ENCODE results near the gene SBNO2.
A peak's percentile ranks its signal among the peaks of the same experiment; 100 is the strongest.
"Not testable (repeated sequence)": the region's sequence is repeated elsewhere in the genome, so short reads cannot be mapped to it uniquely, and the experiment has no call there.

SBNO2 gene

GRCh38 chr19:1213391-1214286, 39.6 kb upstream of the SBNO2 start:
- Histone ChIP-seq H3K27me3 (ENCODE audit: insufficient read depth, low read length) (no peaks in the 10 kb centered on the region), H3K9ac (ENCODE audit: low read length) (peak overlapping the region; percentile 52), H3K4me2 (ENCODE audit: low read length) (peak overlapping the region; percentile 63), H3K4me3 (ENCODE audit: low read depth, low read length, poor library complexity, severe bottlenecking) (peak overlapping the region; percentile 38), H3K4me1 (ENCODE audit: insufficient read depth, low read length, severe bottlenecking) (peaks cover 43% of the 10 kb centered on the region), H2AFZ (ENCODE audit: low read length) (no peak overlapping the region), H3K9me2 (ENCODE audit: low read depth, low read length) (no peaks in the 10 kb centered on the region), H3K79me2 (ENCODE audit: insufficient read depth, low read length) (peaks cover 27% of the 10 kb centered on the region), H4K20me1 (ENCODE audit: insufficient read depth, low read length) (no peaks in the 10 kb centered on the region), H3K36me3 (ENCODE audit: insufficient read depth, low read length) (peaks cover 27% of the 10 kb centered on the region), H3K27ac (ENCODE audit: low read depth, low read length, poor library complexity, severe bottlenecking) (peak overlapping the region; percentile 74), H3K9me3 (ENCODE audit: low read length) (no peaks in the 10 kb centered on the region), H3F3A (ENCODE audit: insufficient read depth, low read length) (no peaks in the 10 kb centered on the region)
- TF ChIP-seq EZH2 (IDR thresholded peaks at IDR 0.05; ENCODE audit: borderline replicate concordance, low read length) (no peak), CTCF (IDR thresholded peaks at IDR 0.05; ENCODE audit: low read length) (no peak)

- H3K27ac ChIP-seq (ENCODE audit: low read depth, low read length, poor library complexity, severe bottlenecking) = no peak overlapping the region
- H3K79me2 ChIP-seq (ENCODE audit: insufficient read depth, low read length) = peaks cover 46% of the 10 kb centered on the region
- H3F3A ChIP-seq (ENCODE audit: insufficient read depth, low read length) = no peaks in the 10 kb centered on the region
- no peak overlapping the region for H3K4me3 ChIP-seq (ENCODE audit: low read depth, low read length, poor library complexity, severe bottlenecking)
- H3K9ac ChIP-seq (ENCODE audit: low read length) = no peak overlapping the region
- H3K4me1 ChIP-seq (ENCODE audit: insufficient read depth, low read length, severe bottlenecking) = peaks cover 40% of the 10 kb centered on the region
- H3K9me2 ChIP-seq (ENCODE audit: low read depth, low read length) = no peaks in the 10 kb centered on the region
- H3K4me2 ChIP-seq (ENCODE audit: low read length) = no peak overlapping the region
- no peak for TF ChIP-seq CTCF (IDR thresholded peaks at IDR 0.05; ENCODE audit: low read length)
- TF ChIP-seq EZH2 (IDR thresholded peaks at IDR 0.05; ENCODE audit: borderline replicate concordance, low read length) = no peak
- H4K20me1 ChIP-seq (ENCODE audit: insufficient read depth, low read length) = no peaks in the 10 kb centered on the region
- H3K36me3 ChIP-seq (ENCODE audit: insufficient read depth, low read length) = peaks cover 32% of the 10 kb centered on the region
- H3K27me3 ChIP-seq (ENCODE audit: insufficient read depth, low read length) = no peaks in the 10 kb centered on the region
- no peak overlapping the region for H2AFZ ChIP-seq (ENCODE audit: low read length)
- no peaks in the 10 kb centered on the region for H3K9me3 ChIP-seq (ENCODE audit: low read length)
Measured at GRCh38 chr19:1211494-1212234, 37.6 kb upstream of the SBNO2 start.

GRCh38 chr19:1210227-1210538, 36.1 kb upstream of the SBNO2 start:
- TF ChIP-seq EZH2 (IDR thresholded peaks at IDR 0.05; ENCODE audit: borderline replicate concordance, low read length) (no peak), CTCF (IDR thresholded peaks at IDR 0.05; ENCODE audit: low read length) (no peak)
- peaks cover 32% of the 10 kb centered on the region for H3K36me3 ChIP-seq (ENCODE audit: insufficient read depth, low read length)
- H3K27ac ChIP-seq (ENCODE audit: low read depth, low read length, poor library complexity, severe bottlenecking) = no peak overlapping the region
- no peaks in the 10 kb centered on the region for H3K9me3 ChIP-seq (ENCODE audit: low read length)
- H3K4me3 ChIP-seq (ENCODE audit: low read depth, low read length, poor library complexity, severe bottlenecking) = no peak overlapping the region
- no peaks in the 10 kb centered on the region for H3F3A ChIP-seq (ENCODE audit: insufficient read depth, low read length)
- peaks cover 37% of the 10 kb centered on the region for H3K4me1 ChIP-seq (ENCODE audit: insufficient read depth, low read length, severe bottlenecking)
- H3K79me2 ChIP-seq (ENCODE audit: insufficient read depth, low read length) = peaks cover 52% of the 10 kb centered on the region
- no peak overlapping the region for H3K4me2 ChIP-seq (ENCODE audit: low read length)
- H3K9ac ChIP-seq (ENCODE audit: low read length) = no peak overlapping the region
- H4K20me1 ChIP-seq (ENCODE audit: insufficient read depth, low read length) = no peaks in the 10 kb centered on the region
- no peaks in the 10 kb centered on the region for H3K27me3 ChIP-seq (ENCODE audit: insufficient read depth, low read length)
- H3K9me2 ChIP-seq (ENCODE audit: low read depth, low read length) = no peaks in the 10 kb centered on the region
- H2AFZ ChIP-seq (ENCODE audit: low read length) = no peak overlapping the region

GRCh38 chr19:1208830-1209229, 34.8 kb upstream of the SBNO2 start:
- not testable (repeated sequence) for H3K9me2 ChIP-seq (ENCODE audit: low read depth, low read length); H3F3A ChIP-seq (ENCODE audit: insufficient read depth, low read length); H3K9me3 ChIP-seq (ENCODE audit: low read length); H2AFZ ChIP-seq (ENCODE audit: low read length); H3K4me2 ChIP-seq (ENCODE audit: low read length); H3K9ac ChIP-seq (ENCODE audit: low read length); H3K27me3 ChIP-seq (ENCODE audit: insufficient read depth, low read length); H4K20me1 ChIP-seq (ENCODE audit: insufficient read depth, low read length); H3K27ac ChIP-seq (ENCODE audit: low read depth, low read length, poor library complexity, severe bottlenecking); H3K4me3 ChIP-seq (ENCODE audit: low read depth, low read length, poor library complexity, severe bottlenecking)
- Histone ChIP-seq H3K36me3 (ENCODE audit: insufficient read depth, low read length) (peaks cover 32% of the 10 kb centered on the region), H3K4me1 (ENCODE audit: insufficient read depth, low read length, severe bottlenecking) (peaks cover 41% of the 10 kb centered on the region), H3K79me2 (ENCODE audit: insufficient read depth, low read length) (peaks cover 52% of the 10 kb centered on the region)
